Stimulated activated CD4-positive, alpha-beta T cell treated with anti-CD3 and anti-CD28 coated beads, Interleukin-4, amount 100 ng/mL, for 48 hours (primary cell): ENCODE data around the gene PGK1.
"Not testable (repeated sequence)": the region's sequence is repeated elsewhere in the genome, so short reads cannot be mapped to it uniquely, and the experiment has no call there.

ENCODE experiments used
- DNase-seq, 2 donors: peaks; one replicate each; pipeline ENCODE4 v3.0.0-alpha.2; 2020; ENCODE audit warnings: low read depth in 2 of 2

PGK1 gene

GRCh38 chrX:78103623-78104446, at the start of gene PGK1:
TSS of gene PGK1 (plus strand) at chrX:78104248. CDS start at chrX:78104341, 93 bp downstream.
- peak; percentile 77 to 88 for DNase-seq

- no peak for DNase-seq
Observed at GRCh38 chrX:78063687-78064086, 40.4 kb upstream of the PGK1 start.

GRCh38 chrX:78064152-78064551, 39.9 kb upstream of the PGK1 start:
- DNase-seq, result no peak

- not testable (repeated sequence) for DNase-seq
Observed at GRCh38 chrX:78064698-78065601, 39.1 kb upstream of the PGK1 start.

GRCh38 chrX:78066110-78066509, 37.9 kb upstream of the PGK1 start:
- DNase-seq, result no peak

GRCh38 chrX:78071331-78071730, 32.7 kb upstream of the PGK1 start:
- DNase-seq, result no peak

- DNase-seq, result not testable (repeated sequence)
Observed at GRCh38 chrX:78073147-78074077, 30.6 kb upstream of the PGK1 start.

GRCh38 chrX:78074088-78074487, 30.0 kb upstream of the PGK1 start:
- no peak for DNase-seq

GRCh38 chrX:78075787-78076389, 28.2 kb upstream of the PGK1 start:
- DNase-seq, result no peak

GRCh38 chrX:78081413-78081812, 22.6 kb upstream of the PGK1 start:
- not testable (repeated sequence) for DNase-seq

- no peak for DNase-seq
Observed at GRCh38 chrX:78092296-78092695, 11.8 kb upstream of the PGK1 start.

GRCh38 chrX:78098108-78098507, 5.9 kb upstream of the PGK1 start:
- DNase-seq, result no peak

- no peak for DNase-seq
Observed at GRCh38 chrX:78102091-78102490, 2.0 kb upstream of the PGK1 start.

- no peak for DNase-seq
Observed at GRCh38 chrX:78103001-78103622, 936 bp upstream of the PGK1 start.

- DNase-seq, result no peak
Observed at GRCh38 chrX:78104447-78105176, 564 bp downstream of the PGK1 start.

GRCh38 chrX:78105944-78106650, 2.0 kb downstream of the PGK1 start:
- no peak for DNase-seq

GRCh38 chrX:78106651-78106986, 2.6 kb downstream of the PGK1 start:
- DNase-seq, result no peak

GRCh38 chrX:78109458-78109857, 5.4 kb downstream of the PGK1 start:
- no peak for DNase-seq

GRCh38 chrX:78111140-78111931, 7.3 kb downstream of the PGK1 start:
- no peak for DNase-seq
